GM23338 (cell line): Measurements from ENCODE around the gene SELENOO. TPM values are rescaled to one million over a fixed set of nuclear protein-coding genes. Genes with fewer than 3 reads are reported as not detected.

Experiments used
- EZH2 ChIP-seq: fragments of 200-600 bp; sonication (generic); IDR thresholded peaks from one replicate; pipeline ENCODE4 v1.8.0; 2017; ENCODE audit warnings: antibody characterized with exemption, mild to moderate bottlenecking, low read depth; ENCODE audit not compliant: unreplicated experiment
- polyA plus RNA-seq: library from polyadenylated mRNA; unstranded; fragments of >200 nt; fragmentation: Nextera tagmentation; extraction: Ambion mirVana; gene quantifications from 2 replicates; pipeline ENCODE4 v1.2.1, GENCODE V29; 2016
- total RNA-seq: library from RNA; depleted of rRNA; stranded (reverse); fragments of >200 nt; shearing (Covaris generic); gene quantifications from 2 replicates; pipeline ENCODE4 v1.2.3, GENCODE V29; 2014
- TF ChIP-seq, protein P1 (sequence below): fragments of 250-450 bp; sonication (Bioruptor Pico); IDR thresholded peaks from 2 replicates; pipeline ENCODE4 v1.5.0; 2020; ENCODE audit warnings: mild to moderate bottlenecking, moderate library complexity
- TF ChIP-seq, protein P2 (sequence below): IDR thresholded peaks from 2 replicates; pipeline ENCODE4 v1.6.1; 2016; ENCODE audit warnings: antibody characterized with exemption
- TF ChIP-seq, protein P3 (sequence below), 2 experiments: fragments of 200-600 bp in 1 of 2; sonication (generic) in 1 of 2; conservative IDR thresholded peaks; 2 replicates each; pipeline versions ENCODE4 v1.5.1 to v1.6.1; 2016 to 2017; ENCODE audit warnings: antibody characterized with exemption in 2 of 2, low read depth in 2 of 2, mild to moderate bottlenecking in 2 of 2, moderate library complexity in 1 of 2

Gene SELENOO
- total and polyA plus RNA-seq, 2 experiments from 2014 or later = 6.8 to 21.3 TPM

DNA sequence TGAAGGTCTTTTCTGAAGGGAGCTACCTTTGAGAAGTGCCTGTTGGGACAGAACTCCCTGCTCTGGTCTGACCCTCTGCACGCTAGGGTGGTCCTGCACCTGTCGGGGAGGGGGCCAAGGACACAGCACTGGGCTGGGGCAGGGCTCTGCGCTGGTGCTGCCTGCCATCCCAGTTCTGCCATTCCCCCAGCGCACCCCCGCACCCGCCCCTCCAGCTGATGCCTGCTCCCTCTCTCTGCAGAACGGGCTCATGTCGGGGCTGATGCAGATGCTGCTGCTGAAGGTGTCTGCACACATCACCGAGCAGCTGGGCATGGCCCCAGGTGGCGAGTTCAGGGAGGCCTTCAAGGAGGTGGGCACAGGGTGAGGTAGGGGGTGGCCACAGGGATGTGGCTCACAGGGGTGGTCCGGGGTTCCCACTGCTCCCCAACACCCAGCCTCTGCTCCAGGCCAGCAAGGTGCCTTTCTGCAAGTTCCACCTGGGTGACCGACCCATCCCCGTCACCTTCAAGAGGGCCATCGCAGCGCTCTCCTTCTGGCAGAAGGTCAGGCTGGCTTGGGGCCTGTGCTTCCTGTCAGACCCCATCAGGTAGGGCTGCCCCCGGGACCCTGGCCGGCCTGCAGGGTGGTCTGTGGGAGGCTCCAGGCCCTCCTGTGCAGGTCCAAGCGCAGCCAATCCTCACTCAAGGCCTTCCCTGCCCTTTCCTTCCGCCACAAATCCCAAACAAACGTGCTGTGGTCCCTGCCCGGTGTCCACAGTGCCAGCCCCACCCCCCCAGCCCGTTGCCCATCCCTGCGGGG lies 3.6 kb upstream of the SELENOO start (continued):
- TF ChIP-seq, protein P1, sequence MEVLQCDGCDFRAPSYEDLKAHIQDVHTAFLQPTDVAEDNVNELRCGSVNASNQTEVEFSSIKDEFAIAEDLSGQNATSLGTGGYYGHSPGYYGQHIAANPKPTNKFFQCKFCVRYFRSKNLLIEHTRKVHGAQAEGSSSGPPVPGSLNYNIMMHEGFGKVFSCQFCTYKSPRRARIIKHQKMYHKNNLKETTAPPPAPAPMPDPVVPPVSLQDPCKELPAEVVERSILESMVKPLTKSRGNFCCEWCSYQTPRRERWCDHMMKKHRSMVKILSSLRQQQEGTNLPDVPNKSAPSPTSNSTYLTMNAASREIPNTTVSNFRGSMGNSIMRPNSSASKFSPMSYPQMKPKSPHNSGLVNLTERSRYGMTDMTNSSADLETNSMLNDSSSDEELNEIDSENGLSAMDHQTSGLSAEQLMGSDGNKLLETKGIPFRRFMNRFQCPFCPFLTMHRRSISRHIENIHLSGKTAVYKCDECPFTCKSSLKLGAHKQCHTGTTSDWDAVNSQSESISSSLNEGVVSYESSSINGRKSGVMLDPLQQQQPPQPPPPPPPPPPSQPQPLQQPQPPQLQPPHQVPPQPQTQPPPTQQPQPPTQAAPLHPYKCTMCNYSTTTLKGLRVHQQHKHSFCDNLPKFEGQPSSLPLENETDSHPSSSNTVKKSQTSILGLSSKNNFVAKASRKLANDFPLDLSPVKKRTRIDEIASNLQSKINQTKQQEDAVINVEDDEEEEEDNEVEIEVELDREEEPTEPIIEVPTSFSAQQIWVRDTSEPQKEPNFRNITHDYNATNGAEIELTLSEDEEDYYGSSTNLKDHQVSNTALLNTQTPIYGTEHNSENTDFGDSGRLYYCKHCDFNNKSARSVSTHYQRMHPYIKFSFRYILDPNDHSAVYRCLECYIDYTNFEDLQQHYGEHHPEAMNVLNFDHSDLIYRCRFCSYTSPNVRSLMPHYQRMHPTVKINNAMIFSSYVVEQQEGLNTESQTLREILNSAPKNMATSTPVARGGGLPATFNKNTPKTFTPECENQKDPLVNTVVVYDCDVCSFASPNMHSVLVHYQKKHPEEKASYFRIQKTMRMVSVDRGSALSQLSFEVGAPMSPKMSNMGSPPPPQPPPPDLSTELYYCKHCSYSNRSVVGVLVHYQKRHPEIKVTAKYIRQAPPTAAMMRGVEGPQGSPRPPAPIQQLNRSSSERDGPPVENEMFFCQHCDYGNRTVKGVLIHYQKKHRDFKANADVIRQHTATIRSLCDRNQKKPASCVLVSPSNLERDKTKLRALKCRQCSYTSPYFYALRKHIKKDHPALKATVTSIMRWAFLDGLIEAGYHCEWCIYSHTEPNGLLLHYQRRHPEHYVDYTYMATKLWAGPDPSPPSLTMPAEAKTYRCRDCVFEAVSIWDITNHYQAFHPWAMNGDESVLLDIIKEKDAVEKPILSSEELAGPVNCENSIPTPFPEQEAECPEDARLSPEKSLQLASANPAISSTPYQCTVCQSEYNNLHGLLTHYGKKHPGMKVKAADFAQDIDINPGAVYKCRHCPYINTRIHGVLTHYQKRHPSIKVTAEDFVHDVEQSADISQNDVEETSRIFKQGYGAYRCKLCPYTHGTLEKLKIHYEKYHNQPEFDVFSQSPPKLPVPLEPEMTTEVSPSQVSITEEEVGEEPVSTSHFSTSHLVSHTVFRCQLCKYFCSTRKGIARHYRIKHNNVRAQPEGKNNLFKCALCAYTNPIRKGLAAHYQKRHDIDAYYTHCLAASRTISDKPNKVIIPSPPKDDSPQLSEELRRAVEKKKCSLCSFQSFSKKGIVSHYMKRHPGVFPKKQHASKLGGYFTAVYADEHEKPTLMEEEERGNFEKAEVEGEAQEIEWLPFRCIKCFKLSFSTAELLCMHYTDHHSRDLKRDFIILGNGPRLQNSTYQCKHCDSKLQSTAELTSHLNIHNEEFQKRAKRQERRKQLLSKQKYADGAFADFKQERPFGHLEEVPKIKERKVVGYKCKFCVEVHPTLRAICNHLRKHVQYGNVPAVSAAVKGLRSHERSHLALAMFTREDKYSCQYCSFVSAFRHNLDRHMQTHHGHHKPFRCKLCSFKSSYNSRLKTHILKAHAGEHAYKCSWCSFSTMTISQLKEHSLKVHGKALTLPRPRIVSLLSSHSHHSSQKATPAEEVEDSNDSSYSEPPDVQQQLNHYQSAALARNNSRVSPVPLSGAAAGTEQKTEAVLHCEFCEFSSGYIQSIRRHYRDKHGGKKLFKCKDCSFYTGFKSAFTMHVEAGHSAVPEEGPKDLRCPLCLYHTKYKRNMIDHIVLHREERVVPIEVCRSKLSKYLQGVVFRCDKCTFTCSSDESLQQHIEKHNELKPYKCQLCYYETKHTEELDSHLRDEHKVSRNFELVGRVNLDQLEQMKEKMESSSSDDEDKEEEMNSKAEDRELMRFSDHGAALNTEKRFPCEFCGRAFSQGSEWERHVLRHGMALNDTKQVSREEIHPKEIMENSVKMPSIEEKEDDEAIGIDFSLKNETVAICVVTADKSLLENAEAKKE (CRISPR knock-in tag) = no peak
- no peak for TF ChIP-seq EZH2
- TF ChIP-seq, protein P2, sequence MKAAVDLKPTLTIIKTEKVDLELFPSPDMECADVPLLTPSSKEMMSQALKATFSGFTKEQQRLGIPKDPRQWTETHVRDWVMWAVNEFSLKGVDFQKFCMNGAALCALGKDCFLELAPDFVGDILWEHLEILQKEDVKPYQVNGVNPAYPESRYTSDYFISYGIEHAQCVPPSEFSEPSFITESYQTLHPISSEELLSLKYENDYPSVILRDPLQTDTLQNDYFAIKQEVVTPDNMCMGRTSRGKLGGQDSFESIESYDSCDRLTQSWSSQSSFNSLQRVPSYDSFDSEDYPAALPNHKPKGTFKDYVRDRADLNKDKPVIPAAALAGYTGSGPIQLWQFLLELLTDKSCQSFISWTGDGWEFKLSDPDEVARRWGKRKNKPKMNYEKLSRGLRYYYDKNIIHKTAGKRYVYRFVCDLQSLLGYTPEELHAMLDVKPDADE = no peak
- TF ChIP-seq, protein P3, sequence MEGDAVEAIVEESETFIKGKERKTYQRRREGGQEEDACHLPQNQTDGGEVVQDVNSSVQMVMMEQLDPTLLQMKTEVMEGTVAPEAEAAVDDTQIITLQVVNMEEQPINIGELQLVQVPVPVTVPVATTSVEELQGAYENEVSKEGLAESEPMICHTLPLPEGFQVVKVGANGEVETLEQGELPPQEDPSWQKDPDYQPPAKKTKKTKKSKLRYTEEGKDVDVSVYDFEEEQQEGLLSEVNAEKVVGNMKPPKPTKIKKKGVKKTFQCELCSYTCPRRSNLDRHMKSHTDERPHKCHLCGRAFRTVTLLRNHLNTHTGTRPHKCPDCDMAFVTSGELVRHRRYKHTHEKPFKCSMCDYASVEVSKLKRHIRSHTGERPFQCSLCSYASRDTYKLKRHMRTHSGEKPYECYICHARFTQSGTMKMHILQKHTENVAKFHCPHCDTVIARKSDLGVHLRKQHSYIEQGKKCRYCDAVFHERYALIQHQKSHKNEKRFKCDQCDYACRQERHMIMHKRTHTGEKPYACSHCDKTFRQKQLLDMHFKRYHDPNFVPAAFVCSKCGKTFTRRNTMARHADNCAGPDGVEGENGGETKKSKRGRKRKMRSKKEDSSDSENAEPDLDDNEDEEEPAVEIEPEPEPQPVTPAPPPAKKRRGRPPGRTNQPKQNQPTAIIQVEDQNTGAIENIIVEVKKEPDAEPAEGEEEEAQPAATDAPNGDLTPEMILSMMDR (conservative IDR thresholded peaks at IDR 0.05; ENCODE audit: low read depth in 2 of 2) = no peak
